ENCODE data around the gene MAP3K15.
A peak's percentile ranks its signal among the peaks of the same experiment; 100 is the strongest.

MAP3K15 gene

GRCh38 chrX:19343085-19343534 lies 172.2 kb downstream of the MAP3K15 start:
- DNase-seq (ENCODE audit: low spot score), result no peak

GRCh38 chrX:19342331-19342906 lies 172.9 kb downstream of the MAP3K15 start:
- DNase-seq (ENCODE audit: low spot score), result no peak

DNA sequence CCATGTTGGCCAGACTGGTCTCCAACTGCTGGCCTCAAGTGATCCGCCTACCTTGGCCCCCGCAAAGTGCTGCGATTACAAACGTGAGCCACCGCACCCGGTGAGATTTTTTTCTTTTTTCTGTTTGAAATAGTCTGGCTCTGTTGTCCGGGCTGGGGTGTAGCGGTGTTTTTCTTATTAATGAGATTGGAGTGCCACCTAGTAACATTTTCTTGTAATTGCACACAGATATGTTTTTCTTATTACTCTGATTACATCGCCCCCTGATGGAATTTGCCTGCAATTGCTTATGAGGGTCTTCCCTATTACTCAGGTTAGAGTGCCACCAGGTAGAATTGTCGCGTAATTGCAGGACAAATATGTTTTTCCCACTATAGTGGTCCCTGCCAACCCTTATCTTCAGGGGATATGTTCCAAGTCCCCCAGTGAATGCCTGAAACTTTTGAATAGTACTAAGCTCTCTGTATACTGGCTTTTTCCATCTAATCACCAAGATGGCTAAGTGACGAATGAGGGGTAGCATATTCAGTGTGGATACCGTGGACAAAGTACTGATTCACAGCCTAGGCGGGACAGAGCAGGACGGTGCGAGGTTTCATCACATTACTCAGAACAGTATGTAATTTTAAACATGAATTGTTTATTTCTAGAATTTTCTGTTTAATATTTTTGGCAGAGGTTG lies 180.2 kb downstream of the MAP3K15 start:
- DNase-seq (ENCODE audit: low spot score), result no peak

- peak; percentile 9 for DNase-seq (ENCODE audit: low spot score)
These were observed 182.3 kb downstream of the MAP3K15 start for GRCh38 chrX:19332983-19333382.

DNA sequence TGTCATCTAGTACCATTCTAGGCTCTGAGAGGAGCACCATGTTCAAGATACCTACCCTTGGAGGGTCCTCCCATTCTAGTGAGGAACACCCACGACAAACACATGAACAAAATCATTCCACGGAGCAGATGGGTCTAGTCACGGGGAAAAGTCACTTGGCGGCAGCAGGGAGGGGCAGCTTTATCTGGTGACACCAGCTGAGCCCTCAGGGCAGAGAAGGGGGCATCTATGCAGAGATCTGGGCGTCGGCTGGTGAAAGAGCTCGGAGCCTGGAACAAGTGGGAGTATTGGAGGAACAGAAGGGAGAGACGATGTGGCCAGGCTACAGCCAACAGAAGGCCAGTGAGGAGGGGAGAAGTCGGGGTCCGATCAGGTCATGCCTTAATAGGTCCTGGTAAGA lies 183.5 kb downstream of the MAP3K15 start:
- DNase-seq (ENCODE audit: low spot score), result no peak

DNA sequence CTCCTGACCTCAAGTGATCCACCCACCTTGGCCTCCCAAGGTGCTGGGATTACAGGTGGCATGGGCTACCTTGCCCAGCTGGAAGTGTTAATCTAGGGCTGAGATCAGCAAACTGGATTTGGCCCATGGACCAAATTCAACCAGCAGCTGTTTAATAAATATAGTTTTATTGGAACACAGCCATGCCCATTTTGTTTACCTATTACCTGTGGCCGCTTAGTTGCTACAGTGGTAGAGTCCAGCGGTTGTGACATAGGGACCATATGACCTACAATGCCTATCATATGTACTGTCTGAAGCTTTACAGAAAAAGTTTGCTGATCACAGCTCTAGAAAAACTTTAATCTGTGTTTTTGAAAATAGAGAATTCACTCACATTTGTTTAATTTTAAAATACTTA lies 188.7 kb downstream of the MAP3K15 start:
- no peak for DNase-seq (ENCODE audit: low spot score)
